ENCODE measurements around the gene MYBL2.

Gene MYBL2

GRCh38 chr20:43723735-43724134 is 56.8 kb downstream of the MYBL2 start:
- DNase-seq = no peak

DNA sequence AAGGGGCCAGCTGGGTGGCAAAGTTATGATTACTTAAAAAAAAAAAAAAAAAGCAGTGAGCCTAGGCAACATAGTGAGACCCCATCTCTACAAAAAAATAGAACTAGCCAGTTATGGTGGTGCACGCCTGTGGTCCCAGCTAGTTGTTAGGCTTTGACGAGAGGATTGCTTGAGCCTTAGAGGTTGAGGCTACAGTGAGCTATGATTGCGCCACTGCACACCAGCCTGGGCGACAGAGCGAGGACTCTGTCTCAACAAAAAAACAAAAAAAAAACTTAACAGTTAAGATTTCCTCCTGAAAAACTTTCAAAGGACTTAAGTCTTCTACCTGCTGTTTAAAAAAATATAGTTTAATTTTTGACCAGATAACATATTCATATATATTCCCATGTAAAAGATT is 57.5 kb downstream of the MYBL2 start:
- DNase-seq = no peak

- DNase-seq = no peak
Observed at GRCh38 chr20:43725666-43726065, 58.8 kb downstream of the MYBL2 start.

- no peak for DNase-seq
Observed at GRCh38 chr20:43726333-43726732, 59.4 kb downstream of the MYBL2 start.

GRCh38 chr20:43726811-43727338 is 60.0 kb downstream of the MYBL2 start, which contains the start of gene GTSF1L:
Gene GTSF1L (minus strand): TSS chr20:43727002. CDS start chr20:43726694, 308 bp downstream.
- DNase-seq = no peak

DNA sequence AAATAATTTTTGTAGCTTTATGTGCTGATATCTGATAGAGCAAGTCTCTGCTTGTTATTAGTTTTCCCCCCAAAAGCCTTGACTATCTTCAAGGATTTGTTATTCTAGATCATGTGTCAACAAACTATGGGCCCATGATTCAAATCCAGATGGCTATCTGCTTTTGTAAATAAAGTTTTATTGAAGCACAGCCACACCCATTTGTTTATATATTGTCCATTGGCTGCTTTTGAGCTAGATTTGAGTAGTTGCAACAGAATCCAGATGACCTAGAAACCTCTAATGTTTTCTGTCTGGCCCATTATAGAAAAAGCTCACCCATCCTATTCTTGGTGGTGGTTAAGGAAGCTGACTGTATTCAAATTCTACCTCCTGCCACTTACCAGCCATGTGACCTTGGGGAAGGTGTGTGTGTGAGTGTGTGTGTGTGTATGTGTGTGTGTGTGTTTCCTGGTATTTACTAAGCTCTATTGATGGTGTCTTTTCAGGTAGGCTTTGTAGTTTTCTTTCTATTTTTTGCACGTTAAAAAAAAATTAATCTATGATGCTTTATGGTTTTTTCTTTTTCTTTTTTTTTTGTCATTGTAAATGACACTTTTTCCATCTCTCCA is 61.2 kb downstream of the MYBL2 start:
- no peak for DNase-seq

GRCh38 chr20:43728686-43729255 is 61.9 kb downstream of the MYBL2 start:
- no peak for DNase-seq

DNA sequence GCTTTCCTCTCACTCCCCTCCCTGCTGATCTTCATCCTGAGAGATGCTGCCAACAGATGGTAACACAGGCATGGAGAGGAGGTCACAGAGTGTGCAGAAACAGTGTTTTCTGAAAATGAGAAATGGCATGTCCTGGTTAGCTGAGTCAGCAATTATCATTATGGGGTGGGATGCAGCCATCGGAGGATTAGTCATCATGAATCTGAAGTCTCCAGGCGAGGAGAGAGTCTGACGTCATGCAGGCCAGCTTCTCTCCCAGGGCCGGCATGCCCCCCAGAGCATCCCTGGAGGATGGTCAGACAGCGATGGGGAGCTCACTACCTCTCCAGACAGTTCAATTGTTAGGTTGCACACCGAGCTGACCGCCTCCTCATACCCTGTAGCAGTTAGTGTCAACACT is 64.6 kb downstream of the MYBL2 start:
- no peak for DNase-seq

DNA sequence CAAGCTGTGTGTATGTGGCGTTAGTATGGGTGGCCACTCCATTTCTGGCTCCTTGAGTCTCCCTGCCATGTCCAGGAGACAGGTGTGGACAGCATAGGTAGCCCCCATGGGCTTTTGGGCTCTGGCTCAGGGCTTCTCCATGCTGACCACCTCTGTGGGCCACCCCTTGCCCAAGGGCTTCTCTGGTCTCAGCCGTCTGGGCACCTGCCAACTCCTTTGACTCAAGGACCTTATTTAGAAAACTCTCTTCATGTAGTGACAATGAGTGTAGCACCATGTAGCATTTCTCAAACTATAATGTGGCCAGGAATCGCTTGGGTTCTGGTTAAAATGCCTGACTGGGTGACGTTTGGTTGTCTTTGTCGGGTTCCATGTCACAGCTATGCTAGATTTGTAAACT is 65.0 kb downstream of the MYBL2 start:
- no peak for DNase-seq

- DNase-seq = no peak
Observed at GRCh38 chr20:43736588-43737158, 69.8 kb downstream of the MYBL2 start.

GRCh38 chr20:43737925-43738324 is 71.0 kb downstream of the MYBL2 start:
- DNase-seq = no peak

DNA sequence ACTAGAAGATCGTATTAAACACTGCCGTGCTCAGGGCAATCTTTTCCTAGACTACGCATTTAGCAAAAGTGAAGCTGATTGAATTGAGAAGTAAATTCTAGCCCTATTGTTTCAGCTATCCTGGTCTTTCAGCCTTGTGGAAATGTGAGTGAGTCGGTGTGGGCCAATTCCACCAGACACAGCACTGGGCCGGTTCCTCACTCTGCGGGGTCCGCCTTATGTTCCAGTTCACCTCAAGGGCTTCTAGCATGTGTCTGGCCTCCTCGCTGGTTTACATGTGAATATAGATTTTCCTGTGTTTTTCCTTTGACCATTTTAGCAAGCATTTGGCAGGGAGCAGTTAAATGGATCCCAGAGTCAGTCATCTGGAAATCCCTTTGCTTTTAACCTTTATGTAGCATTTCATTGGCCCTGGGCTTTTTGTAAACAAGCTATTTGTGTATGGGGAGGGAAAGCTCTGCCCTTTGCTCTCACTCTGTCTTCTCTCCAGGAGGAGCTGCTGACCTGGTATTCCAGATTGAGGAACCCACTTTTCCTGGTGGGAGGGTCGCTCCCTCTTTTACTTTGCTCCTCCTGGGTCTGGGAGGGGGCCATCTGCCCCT is 72.3 kb downstream of the MYBL2 start:
- DNase-seq = no peak

DNA sequence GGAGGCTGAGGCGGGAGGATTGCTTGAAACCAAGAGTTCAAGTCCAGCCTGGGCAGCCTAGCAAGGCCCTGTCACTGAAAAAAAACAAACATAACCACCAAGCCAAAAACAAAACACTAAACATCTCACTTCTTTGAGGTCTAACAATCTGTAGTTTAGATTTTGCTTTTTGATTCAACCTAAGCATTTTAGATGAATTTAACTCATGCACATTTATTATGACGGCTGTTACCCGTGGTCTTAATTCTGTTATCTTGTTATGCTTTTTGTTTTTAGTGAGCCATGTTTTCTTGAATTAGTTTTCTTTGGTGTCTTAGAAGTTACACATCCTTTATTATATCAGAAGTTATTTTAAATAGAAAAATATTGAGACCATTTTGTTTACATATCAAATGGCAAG is 73.7 kb downstream of the MYBL2 start:
- no peak for DNase-seq

DNA sequence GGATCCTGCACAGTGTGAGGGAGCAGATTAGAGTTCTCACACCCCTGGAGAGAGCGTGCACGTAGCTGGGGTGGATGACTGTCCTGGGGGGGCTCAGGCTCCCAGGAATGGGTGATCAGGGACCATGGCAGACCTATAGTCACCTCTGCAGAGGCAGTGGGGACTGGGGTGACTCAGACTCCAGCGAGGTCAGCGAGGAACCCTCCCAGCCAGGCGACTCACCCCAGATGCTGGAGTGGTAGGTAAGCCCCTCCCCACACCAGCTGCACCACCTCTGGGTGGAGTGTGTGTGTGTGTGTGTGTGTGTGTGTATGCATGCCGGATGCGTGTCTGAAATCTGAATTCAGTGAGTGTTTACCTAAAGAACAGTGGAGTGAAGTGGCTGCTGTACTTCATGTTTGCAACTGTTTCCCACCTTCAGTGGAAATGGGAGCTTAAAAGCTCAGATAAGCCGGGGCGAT is 77.3 kb downstream of the MYBL2 start:
- no peak for DNase-seq

GRCh38 chr20:43744966-43745730 is 78.2 kb downstream of the MYBL2 start:
- no peak for DNase-seq

DNA sequence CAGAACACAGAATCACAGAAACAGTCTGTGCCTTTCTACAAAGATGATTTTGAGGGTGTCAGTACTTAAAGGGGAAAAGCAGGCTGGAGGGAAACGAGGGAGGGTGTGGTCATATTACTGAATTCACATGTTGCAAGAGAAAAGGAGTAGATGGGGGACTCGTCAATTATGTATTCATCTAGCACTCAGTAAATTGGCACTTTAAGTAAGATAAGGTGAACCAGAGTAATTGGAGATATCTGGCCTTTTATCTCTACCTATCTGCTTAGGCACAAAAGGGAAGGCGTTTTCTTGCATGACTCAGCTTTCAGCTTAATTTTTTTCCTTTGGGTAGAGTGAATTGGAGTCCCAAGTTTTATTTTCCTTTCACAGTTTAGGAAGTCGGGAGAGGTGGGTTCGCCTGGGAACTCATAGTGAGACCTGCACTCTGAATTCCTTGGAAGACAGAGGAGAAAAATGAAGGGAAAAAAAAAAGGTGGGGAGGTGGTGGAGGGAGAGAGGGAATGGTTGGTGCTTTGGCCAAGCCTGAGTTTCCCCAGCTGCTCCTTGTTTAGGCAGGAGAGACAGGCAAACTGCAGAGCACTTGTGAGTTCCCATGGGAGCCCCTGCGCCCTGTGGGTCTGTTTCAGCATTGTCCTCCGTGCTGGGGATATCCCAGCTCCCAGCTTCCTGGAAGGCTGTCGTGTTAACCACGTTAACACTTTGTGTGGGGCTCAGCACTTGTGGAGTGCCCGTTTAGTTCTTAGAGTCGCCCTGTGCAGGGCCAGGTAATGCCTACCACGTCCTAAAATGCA is 79.6 kb downstream of the MYBL2 start:
- DNase-seq = no peak

DNA sequence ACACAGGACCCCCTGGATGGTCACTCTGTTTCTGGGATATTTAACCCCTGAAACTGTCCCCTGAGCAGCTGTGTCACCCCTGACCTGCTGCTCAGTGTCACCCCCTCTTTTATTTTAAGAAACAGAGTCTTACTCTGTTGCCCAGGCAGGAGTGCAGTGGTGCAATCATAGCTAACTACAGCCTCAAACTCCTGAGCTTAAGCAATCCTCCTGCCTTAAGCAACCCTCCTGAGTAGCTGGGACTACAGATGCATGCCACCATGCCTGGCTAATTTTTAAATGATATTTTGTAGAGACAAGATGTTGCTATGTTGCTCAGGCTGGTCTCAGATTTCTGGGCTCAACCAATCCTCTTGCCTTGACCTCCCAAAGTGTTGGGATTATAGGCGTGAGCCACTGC is 81.4 kb downstream of the MYBL2 start:
- no peak for DNase-seq

GRCh38 chr20:43749734-43750294 is 82.9 kb downstream of the MYBL2 start:
- DNase-seq = peak; percentile 23

GRCh38 chr20:43750774-43751166 is 83.9 kb downstream of the MYBL2 start:
- DNase-seq = no peak

DNA sequence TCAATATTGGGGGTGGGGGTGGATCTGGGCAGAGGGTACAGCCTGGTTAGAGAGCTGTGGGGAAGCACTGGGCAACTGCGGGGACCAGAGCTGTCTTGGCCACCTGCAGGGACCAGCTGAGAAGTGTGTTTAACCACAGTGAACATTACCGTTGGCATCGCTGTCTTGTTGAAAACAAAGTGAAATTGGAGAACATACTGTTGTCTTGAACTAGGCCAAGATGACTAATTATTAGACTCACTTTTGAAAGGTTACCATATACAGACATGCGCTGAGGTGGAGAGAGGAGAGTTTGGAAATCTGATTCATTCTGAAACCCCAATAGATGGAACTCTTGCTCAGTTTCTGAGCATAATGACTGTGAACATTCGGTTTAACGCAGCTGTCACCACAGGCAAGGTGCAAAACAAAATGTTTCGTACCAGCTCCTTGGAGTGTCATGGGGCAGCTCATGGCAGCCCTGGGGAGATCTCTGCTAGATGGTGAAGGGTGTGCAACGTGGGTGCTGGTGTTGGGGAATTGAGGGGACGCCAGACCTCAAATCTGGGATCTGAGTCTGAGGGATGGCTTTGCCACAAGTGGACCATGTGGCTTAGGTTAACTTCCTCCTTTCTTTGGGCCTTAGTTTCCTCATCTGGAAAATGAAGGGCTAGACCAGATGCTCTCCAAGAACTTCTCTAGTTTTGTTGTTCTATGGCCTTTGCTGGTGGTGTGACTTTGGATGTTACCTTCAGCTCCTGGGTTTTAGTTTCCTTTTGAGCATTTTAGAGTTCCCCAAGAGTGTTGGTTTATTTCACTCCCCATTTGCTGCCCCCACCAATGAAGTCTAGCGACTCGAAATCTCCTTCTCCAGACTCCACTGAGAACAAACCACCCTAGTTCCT is 84.5 kb downstream of the MYBL2 start:
- no peak for DNase-seq

DNA sequence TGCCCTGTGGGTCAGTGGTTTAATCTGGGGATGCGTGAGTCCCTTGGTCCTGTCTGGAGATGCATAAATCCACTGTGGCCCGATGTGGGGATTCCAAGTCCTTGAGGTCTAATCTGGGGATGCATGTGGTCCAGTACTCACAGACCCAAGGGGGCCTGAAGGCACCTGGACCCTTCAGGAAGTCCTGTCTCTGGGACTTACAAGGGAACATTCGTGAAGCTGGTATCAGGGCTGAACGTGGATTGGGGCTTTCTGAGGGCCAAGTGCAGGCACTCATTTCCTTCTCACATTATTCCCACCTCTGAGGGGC is 85.1 kb downstream of the MYBL2 start:
- DNase-seq = no peak

All from NCI-H1048 (cell line).